ENCODE results near the gene AMMECR1L.
"Not testable (repeated sequence)": the region's sequence is repeated elsewhere in the genome, so short reads cannot be mapped to it uniquely, and the experiment has no call there.

- not testable (repeated sequence) for TF ChIP-seq CTCF, POLR2A (IDR thresholded peaks at IDR 0.05)
Measured at GRCh38 chr2:127812441-127812840, 73.3 kb downstream of the AMMECR1L start.

Data from esophagus squamous epithelium (tissue), 4 donors.